WTC11 (cell line): ENCODE measurements around the gene CHTOP. TPM values are rescaled to one million over a fixed set of nuclear protein-coding genes. Genes with fewer than 3 reads are reported as not detected.
A peak's percentile ranks its signal among the peaks of the same experiment; 100 is the strongest.

Experiments used
- CBFB ChIP-seq: sonication (generic); formaldehyde crosslinking; IDR thresholded peaks from 2 replicates; pipeline ENCODE4 v1.8.1; 2022; ENCODE audit warnings: mild to moderate bottlenecking, low read depth, missing genetic modification reagents
- ESRRA ChIP-seq: sonication (generic); formaldehyde crosslinking; IDR thresholded peaks from 2 replicates; pipeline ENCODE4 v1.8.1; 2022; ENCODE audit warnings: mild to moderate bottlenecking, missing genetic modification reagents, borderline replicate concordance
- ETV6 ChIP-seq: sonication (generic); formaldehyde crosslinking; IDR thresholded peaks from 2 replicates; pipeline ENCODE4 v1.8.1; 2022; ENCODE audit warnings: mild to moderate bottlenecking, missing genetic modification reagents
- FOXP1 ChIP-seq: sonication (generic); formaldehyde crosslinking; IDR thresholded peaks from 2 replicates; pipeline ENCODE4 v1.8.0; 2022; ENCODE audit warnings: missing genetic modification reagents, mild to moderate bottlenecking, moderate library complexity, borderline replicate concordance
- HMGA2 ChIP-seq: fragments of 250-450 bp; sonication (Bioruptor Pico); IDR thresholded peaks from 2 replicates; pipeline ENCODE4 v1.4.0; 2021; ENCODE audit warnings: mild to moderate bottlenecking, moderate library complexity
- IRF2 ChIP-seq: sonication (generic); formaldehyde crosslinking; IDR thresholded peaks from 2 replicates; pipeline ENCODE4 v1.8.0; 2022; ENCODE audit warnings: low read depth, missing genetic modification reagents, borderline replicate concordance
- MYBL2 ChIP-seq: sonication (generic); formaldehyde crosslinking; IDR thresholded peaks from 2 replicates; pipeline ENCODE4 v1.8.1; 2023; ENCODE audit warnings: mild to moderate bottlenecking, moderate library complexity, missing genetic modification reagents
- NFYB ChIP-seq: sonication (generic); formaldehyde crosslinking; conservative IDR thresholded peaks from 2 replicates; pipeline ENCODE4 v1.8.0; 2022; ENCODE audit warnings: low read depth, missing genetic modification reagents
- NR2C2 ChIP-seq: sonication (generic); formaldehyde crosslinking; IDR thresholded peaks from 2 replicates; pipeline ENCODE4 v1.8.0; 2022; ENCODE audit warnings: mild to moderate bottlenecking, missing genetic modification reagents
- PRRX2 ChIP-seq: fragments of 250-450 bp; sonication (Bioruptor Pico); IDR thresholded peaks from 2 replicates; pipeline ENCODE4 v1.8.0; 2021; ENCODE audit warnings: mild to moderate bottlenecking
- RELA ChIP-seq: sonication (generic); formaldehyde crosslinking; IDR thresholded peaks from 2 replicates; pipeline ENCODE4 v1.8.1; 2022; ENCODE audit warnings: missing genetic modification reagents, mild to moderate bottlenecking, borderline replicate concordance
- RORB ChIP-seq: fragments of 250-450 bp; sonication (Bioruptor Pico); IDR thresholded peaks from 2 replicates; pipeline ENCODE4 v1.9.0; 2021; ENCODE audit warnings: mild to moderate bottlenecking
- SMAD4 ChIP-seq: sonication (generic); formaldehyde crosslinking; IDR thresholded peaks from 2 replicates; pipeline ENCODE4 v1.8.0; 2022; ENCODE audit warnings: mild to moderate bottlenecking, missing genetic modification reagents
- SOX15 ChIP-seq: fragments of 250-450 bp; sonication (Bioruptor Pico); IDR thresholded peaks from 2 replicates; pipeline ENCODE4 v1.9.0; 2021; ENCODE audit warnings: mild to moderate bottlenecking
- ZNF232 ChIP-seq: sonication (generic); formaldehyde crosslinking; IDR thresholded peaks from 2 replicates; pipeline ENCODE4 v1.8.0; 2022; ENCODE audit warnings: mild to moderate bottlenecking, missing genetic modification reagents
- ZNF263 ChIP-seq: sonication (generic); formaldehyde crosslinking; IDR thresholded peaks from 2 replicates; pipeline ENCODE4 v1.8.1; 2022; ENCODE audit warnings: low read depth, mild to moderate bottlenecking, moderate library complexity, missing genetic modification reagents
- ZNF317 ChIP-seq: sonication (generic); formaldehyde crosslinking; IDR thresholded peaks from 2 replicates; pipeline ENCODE4 v1.8.1; 2023; ENCODE audit warnings: low read depth, mild to moderate bottlenecking, moderate library complexity, missing genetic modification reagents, borderline replicate concordance
- ZNF396 ChIP-seq: fragments of 250-450 bp; sonication (Bioruptor Pico); IDR thresholded peaks from 2 replicates; pipeline ENCODE4 v1.8.0; 2021; ENCODE audit warnings: mild to moderate bottlenecking, moderate library complexity, borderline replicate concordance
- ZNF416 ChIP-seq: fragments of 250-450 bp; sonication (Bioruptor Pico); IDR thresholded peaks from 2 replicates; pipeline ENCODE4 v1.9.0; 2021; ENCODE audit warnings: mild to moderate bottlenecking, inconsistent platforms
- ZNF423 ChIP-seq: fragments of 250-450 bp; sonication (Bioruptor Pico); IDR thresholded peaks from 2 replicates; pipeline ENCODE4 v2.1.2; 2022; ENCODE audit warnings: mild to moderate bottlenecking, moderate library complexity
- ZNF671 ChIP-seq: fragments of 250-450 bp; sonication (Bioruptor Pico); IDR thresholded peaks from 2 replicates; pipeline ENCODE4 v1.8.0; 2021; ENCODE audit warnings: mild to moderate bottlenecking
- total RNA-seq: library from RNA; stranded (reverse); gene quantifications from 3 replicates; pipeline ENCODE4 v1.2.3, GENCODE V29; 2021
- TF ChIP-seq, protein P1 (sequence below): sonication (generic); formaldehyde crosslinking; IDR thresholded peaks from 2 replicates; pipeline ENCODE4 v1.8.0; 2022; ENCODE audit warnings: mild to moderate bottlenecking, missing genetic modification reagents
- TF ChIP-seq, protein P2 (sequence below): sonication (generic); formaldehyde crosslinking; IDR thresholded peaks from 2 replicates; pipeline ENCODE4 v1.8.0; 2023; ENCODE audit warnings: missing genetic modification reagents, mild to moderate bottlenecking, borderline replicate concordance
- TF ChIP-seq, protein P3 (sequence below): sonication (generic); formaldehyde crosslinking; IDR thresholded peaks from 2 replicates; pipeline ENCODE4 v1.8.0; 2022; ENCODE audit warnings: mild to moderate bottlenecking, missing genetic modification reagents
- TF ChIP-seq, protein P4 (sequence below): sonication (generic); formaldehyde crosslinking; IDR thresholded peaks from 2 replicates; pipeline ENCODE4 v1.8.1; 2022; ENCODE audit warnings: low read depth, missing genetic modification reagents, borderline replicate concordance
- TF ChIP-seq, protein P5 (sequence below): fragments of 250-450 bp; sonication (Bioruptor Pico); IDR thresholded peaks from 2 replicates; pipeline ENCODE4 v1.9.0; 2021; ENCODE audit warnings: mild to moderate bottlenecking
- TF ChIP-seq, protein P6 (sequence below): sonication (generic); formaldehyde crosslinking; IDR thresholded peaks from 2 replicates; pipeline ENCODE4 v1.8.0; 2022; ENCODE audit warnings: mild to moderate bottlenecking, missing genetic modification reagents
- TF ChIP-seq, protein P7 (sequence below): sonication (generic); formaldehyde crosslinking; IDR thresholded peaks from 2 replicates; pipeline ENCODE4 v1.8.1; 2023; ENCODE audit warnings: mild to moderate bottlenecking, moderate library complexity, missing genetic modification reagents

Gene CHTOP
- total RNA-seq, 1 experiment from 2014 or later = 101 TPM

DNA sequence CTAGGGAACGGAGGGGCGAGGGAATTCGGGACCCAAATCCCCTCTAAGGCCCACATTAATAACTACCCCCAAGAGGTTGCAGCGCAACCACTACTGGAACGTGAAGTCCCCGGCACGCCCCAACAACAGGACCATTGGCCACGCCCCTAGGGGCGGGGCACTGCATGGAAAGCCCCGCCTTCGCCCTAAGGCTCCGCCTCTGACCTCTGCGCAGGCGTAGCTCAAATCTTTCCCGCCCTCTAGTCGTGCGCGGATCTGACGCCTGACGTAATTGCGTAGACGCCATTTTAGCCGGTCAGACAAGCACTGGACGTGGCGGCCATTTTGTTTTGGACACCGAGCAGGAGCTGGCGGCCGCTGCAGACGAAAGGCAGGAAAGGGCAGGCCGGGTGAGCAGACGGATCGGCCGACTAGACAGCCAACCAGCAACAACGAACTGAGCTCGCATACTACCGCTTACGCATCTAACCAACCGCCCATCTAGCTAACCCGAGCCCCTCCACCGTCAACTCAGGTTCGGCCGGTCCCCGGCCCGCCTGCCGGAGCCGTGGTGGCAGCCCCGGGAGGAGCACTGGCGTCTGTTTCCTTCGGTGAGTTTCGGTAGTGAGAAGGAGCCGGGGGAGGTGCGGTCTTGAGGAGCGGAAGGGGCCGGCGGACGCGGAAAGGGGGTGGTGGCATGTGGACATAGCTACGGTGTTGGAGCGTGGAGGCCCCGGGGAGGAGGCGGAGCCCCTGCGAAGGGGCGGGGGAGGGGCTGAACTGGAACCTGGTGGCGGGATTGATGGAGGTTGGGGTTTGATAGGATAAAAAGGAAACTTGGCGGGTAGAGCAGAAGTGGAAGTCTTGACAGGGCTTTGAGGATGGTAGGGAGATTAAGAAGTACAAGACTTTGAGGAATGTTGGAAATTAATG lies at the start of gene CHTOP (continued):
- TF ChIP-seq, protein P1, sequence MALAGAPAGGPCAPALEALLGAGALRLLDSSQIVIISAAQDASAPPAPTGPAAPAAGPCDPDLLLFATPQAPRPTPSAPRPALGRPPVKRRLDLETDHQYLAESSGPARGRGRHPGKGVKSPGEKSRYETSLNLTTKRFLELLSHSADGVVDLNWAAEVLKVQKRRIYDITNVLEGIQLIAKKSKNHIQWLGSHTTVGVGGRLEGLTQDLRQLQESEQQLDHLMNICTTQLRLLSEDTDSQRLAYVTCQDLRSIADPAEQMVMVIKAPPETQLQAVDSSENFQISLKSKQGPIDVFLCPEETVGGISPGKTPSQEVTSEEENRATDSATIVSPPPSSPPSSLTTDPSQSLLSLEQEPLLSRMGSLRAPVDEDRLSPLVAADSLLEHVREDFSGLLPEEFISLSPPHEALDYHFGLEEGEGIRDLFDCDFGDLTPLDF = no peak
- TF ChIP-seq HMGA2 (CRISPR knock-in tag) (no peak), ZNF396 (CRISPR knock-in tag) (no peak), RORB (CRISPR knock-in tag) (no peak), SMAD4 (0 out of 2 replicates have a peak, but pooled peaks have one; percentile 14), ZNF423 (CRISPR knock-in tag) (no peak), ZNF671 (CRISPR knock-in tag) (no peak), NFYB (CRISPR knock-in tag) (no peak), SOX15 (no peak), RELA (CRISPR knock-in tag) (no peak), ETV6 (CRISPR knock-in tag) (peak; percentile 64; the same call in 1 of the 2 replicates), ZNF317 (CRISPR knock-in tag) (no peak), CBFB (CRISPR knock-in tag) (no peak), NR2C2 (CRISPR knock-in tag) (no peak), MYBL2 (CRISPR knock-in tag) (peak; percentile 87), ZNF416 (peak; percentile 62; the same call in 1 of the 2 replicates), PRRX2 (no peak), ZNF232 (0 out of 2 replicates have a peak, but pooled peaks have one; percentile 9), FOXP1 (peak; percentile 87), ESRRA (CRISPR knock-in tag) (no peak), ZNF263 (no peak), IRF2 (CRISPR knock-in tag) (no peak)
- TF ChIP-seq, protein P2, sequence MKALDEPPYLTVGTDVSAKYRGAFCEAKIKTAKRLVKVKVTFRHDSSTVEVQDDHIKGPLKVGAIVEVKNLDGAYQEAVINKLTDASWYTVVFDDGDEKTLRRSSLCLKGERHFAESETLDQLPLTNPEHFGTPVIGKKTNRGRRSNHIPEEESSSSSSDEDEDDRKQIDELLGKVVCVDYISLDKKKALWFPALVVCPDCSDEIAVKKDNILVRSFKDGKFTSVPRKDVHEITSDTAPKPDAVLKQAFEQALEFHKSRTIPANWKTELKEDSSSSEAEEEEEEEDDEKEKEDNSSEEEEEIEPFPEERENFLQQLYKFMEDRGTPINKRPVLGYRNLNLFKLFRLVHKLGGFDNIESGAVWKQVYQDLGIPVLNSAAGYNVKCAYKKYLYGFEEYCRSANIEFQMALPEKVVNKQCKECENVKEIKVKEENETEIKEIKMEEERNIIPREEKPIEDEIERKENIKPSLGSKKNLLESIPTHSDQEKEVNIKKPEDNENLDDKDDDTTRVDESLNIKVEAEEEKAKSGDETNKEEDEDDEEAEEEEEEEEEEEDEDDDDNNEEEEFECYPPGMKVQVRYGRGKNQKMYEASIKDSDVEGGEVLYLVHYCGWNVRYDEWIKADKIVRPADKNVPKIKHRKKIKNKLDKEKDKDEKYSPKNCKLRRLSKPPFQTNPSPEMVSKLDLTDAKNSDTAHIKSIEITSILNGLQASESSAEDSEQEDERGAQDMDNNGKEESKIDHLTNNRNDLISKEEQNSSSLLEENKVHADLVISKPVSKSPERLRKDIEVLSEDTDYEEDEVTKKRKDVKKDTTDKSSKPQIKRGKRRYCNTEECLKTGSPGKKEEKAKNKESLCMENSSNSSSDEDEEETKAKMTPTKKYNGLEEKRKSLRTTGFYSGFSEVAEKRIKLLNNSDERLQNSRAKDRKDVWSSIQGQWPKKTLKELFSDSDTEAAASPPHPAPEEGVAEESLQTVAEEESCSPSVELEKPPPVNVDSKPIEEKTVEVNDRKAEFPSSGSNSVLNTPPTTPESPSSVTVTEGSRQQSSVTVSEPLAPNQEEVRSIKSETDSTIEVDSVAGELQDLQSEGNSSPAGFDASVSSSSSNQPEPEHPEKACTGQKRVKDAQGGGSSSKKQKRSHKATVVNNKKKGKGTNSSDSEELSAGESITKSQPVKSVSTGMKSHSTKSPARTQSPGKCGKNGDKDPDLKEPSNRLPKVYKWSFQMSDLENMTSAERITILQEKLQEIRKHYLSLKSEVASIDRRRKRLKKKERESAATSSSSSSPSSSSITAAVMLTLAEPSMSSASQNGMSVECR = peak; percentile 78
- TF ChIP-seq, protein P3, sequence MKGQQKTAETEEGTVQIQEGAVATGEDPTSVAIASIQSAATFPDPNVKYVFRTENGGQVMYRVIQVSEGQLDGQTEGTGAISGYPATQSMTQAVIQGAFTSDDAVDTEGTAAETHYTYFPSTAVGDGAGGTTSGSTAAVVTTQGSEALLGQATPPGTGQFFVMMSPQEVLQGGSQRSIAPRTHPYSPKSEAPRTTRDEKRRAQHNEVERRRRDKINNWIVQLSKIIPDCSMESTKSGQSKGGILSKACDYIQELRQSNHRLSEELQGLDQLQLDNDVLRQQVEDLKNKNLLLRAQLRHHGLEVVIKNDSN (CRISPR knock-in tag) = peak; percentile 42; the same call in 1 of the 2 replicates
- TF ChIP-seq, protein P4, sequence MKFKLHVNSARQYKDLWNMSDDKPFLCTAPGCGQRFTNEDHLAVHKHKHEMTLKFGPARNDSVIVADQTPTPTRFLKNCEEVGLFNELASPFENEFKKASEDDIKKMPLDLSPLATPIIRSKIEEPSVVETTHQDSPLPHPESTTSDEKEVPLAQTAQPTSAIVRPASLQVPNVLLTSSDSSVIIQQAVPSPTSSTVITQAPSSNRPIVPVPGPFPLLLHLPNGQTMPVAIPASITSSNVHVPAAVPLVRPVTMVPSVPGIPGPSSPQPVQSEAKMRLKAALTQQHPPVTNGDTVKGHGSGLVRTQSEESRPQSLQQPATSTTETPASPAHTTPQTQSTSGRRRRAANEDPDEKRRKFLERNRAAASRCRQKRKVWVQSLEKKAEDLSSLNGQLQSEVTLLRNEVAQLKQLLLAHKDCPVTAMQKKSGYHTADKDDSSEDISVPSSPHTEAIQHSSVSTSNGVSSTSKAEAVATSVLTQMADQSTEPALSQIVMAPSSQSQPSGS (CRISPR knock-in tag) = no peak
- TF ChIP-seq, protein P5, sequence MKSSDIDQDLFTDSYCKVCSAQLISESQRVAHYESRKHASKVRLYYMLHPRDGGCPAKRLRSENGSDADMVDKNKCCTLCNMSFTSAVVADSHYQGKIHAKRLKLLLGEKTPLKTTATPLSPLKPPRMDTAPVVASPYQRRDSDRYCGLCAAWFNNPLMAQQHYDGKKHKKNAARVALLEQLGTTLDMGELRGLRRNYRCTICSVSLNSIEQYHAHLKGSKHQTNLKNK (CRISPR knock-in tag) = no peak
- TF ChIP-seq, protein P6, sequence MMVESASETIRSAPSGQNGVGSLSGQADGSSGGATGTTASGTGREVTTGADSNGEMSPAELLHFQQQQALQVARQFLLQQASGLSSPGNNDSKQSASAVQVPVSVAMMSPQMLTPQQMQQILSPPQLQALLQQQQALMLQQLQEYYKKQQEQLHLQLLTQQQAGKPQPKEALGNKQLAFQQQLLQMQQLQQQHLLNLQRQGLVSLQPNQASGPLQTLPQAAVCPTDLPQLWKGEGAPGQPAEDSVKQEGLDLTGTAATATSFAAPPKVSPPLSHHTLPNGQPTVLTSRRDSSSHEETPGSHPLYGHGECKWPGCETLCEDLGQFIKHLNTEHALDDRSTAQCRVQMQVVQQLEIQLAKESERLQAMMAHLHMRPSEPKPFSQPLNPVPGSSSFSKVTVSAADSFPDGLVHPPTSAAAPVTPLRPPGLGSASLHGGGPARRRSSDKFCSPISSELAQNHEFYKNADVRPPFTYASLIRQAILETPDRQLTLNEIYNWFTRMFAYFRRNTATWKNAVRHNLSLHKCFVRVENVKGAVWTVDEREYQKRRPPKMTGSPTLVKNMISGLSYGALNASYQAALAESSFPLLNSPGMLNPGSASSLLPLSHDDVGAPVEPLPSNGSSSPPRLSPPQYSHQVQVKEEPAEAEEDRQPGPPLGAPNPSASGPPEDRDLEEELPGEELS (CRISPR knock-in tag) = no peak; the same call in 1 of the 2 replicates
- TF ChIP-seq, protein P7, sequence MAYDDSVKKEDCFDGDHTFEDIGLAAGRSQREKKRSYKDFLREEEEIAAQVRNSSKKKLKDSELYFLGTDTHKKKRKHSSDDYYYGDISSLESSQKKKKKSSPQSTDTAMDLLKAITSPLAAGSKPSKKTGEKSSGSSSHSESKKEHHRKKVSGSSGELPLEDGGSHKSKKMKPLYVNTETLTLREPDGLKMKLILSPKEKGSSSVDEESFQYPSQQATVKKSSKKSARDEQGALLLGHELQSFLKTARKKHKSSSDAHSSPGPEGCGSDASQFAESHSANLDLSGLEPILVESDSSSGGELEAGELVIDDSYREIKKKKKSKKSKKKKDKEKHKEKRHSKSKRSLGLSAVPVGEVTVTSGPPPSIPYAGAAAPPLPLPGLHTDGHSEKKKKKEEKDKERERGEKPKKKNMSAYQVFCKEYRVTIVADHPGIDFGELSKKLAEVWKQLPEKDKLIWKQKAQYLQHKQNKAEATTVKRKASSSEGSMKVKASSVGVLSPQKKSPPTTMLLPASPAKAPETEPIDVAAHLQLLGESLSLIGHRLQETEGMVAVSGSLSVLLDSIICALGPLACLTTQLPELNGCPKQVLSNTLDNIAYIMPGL (CRISPR knock-in tag) = 0 out of 2 replicates have a peak, but pooled peaks have one; percentile 75
